DND-41 (cell line): ENCODE data around the gene PRICKLE2.

Experiments used
- EZH2 ChIP-seq: IDR thresholded peaks from 3 replicates; pipeline ENCODE4 v1.6.1; 2012; ENCODE audit warnings: borderline replicate concordance, low read depth, mild to moderate bottlenecking, moderate library complexity, low read length, inconsistent platforms; ENCODE audit not compliant: severe bottlenecking
- TF ChIP-seq, protein P1 (sequence below): IDR thresholded peaks from 2 replicates; pipeline ENCODE4 v1.5.1; 2012; ENCODE audit warnings: borderline replicate concordance, low read length, moderate library complexity, mild to moderate bottlenecking; ENCODE audit not compliant: poor library complexity, severe bottlenecking; ENCODE audit errors: extremely low read depth

DNA sequence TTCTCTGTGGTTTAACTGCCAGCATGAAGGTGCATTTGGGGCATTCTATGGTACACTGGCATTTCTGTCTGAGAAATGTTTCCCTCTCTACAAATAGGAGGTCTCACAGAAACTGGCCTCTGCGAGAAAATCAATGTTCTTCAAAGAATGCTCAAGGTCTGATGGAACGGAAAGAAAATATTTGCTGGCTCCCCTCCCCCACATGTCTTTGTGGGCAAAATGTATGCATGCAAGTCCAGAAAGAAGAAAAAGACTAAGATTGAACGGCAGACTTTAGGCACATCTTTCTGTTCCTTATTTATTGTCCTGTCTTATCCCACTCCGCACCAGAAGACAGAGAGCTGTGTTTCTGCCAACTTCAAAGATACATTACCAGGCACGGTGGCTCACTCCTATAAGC, 118.1 kb downstream of the PRICKLE2 start:
- TF ChIP-seq, protein P1, sequence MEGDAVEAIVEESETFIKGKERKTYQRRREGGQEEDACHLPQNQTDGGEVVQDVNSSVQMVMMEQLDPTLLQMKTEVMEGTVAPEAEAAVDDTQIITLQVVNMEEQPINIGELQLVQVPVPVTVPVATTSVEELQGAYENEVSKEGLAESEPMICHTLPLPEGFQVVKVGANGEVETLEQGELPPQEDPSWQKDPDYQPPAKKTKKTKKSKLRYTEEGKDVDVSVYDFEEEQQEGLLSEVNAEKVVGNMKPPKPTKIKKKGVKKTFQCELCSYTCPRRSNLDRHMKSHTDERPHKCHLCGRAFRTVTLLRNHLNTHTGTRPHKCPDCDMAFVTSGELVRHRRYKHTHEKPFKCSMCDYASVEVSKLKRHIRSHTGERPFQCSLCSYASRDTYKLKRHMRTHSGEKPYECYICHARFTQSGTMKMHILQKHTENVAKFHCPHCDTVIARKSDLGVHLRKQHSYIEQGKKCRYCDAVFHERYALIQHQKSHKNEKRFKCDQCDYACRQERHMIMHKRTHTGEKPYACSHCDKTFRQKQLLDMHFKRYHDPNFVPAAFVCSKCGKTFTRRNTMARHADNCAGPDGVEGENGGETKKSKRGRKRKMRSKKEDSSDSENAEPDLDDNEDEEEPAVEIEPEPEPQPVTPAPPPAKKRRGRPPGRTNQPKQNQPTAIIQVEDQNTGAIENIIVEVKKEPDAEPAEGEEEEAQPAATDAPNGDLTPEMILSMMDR: no peak
- no peak for TF ChIP-seq EZH2
